A549 treated with GW870086 at 1 μM for 4 hours (cell line): ENCODE data around the gene SPZ1. TPM values are rescaled to one million over a fixed set of nuclear protein-coding genes. Genes with fewer than 3 reads are reported as not detected.

Experiments
- total RNA-seq: library from RNA; stranded (reverse); fragments of 200-300 nt; extraction: Qiagen RNA extraction; gene quantifications from 5 replicates; pipeline ENCODE4 v1.2.3, GENCODE V29; 2022; ENCODE audit warnings: low read depth

The SPZ1 gene, protein sequence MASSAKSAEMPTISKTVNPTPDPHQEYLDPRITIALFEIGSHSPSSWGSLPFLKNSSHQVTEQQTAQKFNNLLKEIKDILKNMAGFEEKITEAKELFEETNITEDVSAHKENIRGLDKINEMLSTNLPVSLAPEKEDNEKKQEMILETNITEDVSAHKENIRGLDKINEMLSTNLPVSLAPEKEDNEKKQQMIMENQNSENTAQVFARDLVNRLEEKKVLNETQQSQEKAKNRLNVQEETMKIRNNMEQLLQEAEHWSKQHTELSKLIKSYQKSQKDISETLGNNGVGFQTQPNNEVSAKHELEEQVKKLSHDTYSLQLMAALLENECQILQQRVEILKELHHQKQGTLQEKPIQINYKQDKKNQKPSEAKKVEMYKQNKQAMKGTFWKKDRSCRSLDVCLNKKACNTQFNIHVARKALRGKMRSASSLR
- total RNA-seq: not detected in 5 replicates

GRCh38 chr5:80319702-80320101 is at the start of gene SPZ1:
TSS of gene SPZ1 (plus strand) at chr5:80320002. CDS start at chr5:80320216, 214 bp downstream.

Other genes with a start within 250 kb of the SPZ1 start
- gene SERINC5, start 64.0 kb upstream of the SPZ1 start, total RNA-seq: 4.3 to 6.9 TPM (median 6.7 TPM) in 5 replicates
- 9.0 to 17.4 TPM (median 13.6 TPM) in 5 replicates for gene ZFYVE16, start 88.1 kb downstream of the SPZ1 start, total RNA-seq
- gene FAM151B, start 168.1 kb downstream of the SPZ1 start, total RNA-seq: 1.2 to 2.9 TPM (median 1.6 TPM) in 5 replicates